Testis (tissue), 2 donors: Measurements from ENCODE around the gene C2orf92.

Experiments
- CTCF ChIP-seq, 3 experiments: fragments of 450-650 bp in 2 of 3; fragments of 200-600 bp in 1 of 3; sonication (generic) in 1 of 3; IDR thresholded peaks; one replicate each; pipeline ENCODE4 v1.5.1; 2016 to 2019; ENCODE audit warnings: antibody characterized with exemption in 3 of 3, mild to moderate bottlenecking in 2 of 3, moderate library complexity in 1 of 3
- POLR2A ChIP-seq: fragments of 450-650 bp; IDR thresholded peaks from one replicate; pipeline ENCODE4 v1.6.1; 2017; ENCODE audit warnings: antibody characterized with exemption, mild to moderate bottlenecking, moderate library complexity

GRCh38 chr2:97735161-97735561 is 65.6 kb downstream of the C2orf92 start:
- TF ChIP-seq POLR2A (no peak), CTCF (IDR thresholded peaks at IDR 0.05) (no peak)
